H1 (cell line): Measurements from ENCODE around the gene HSPA5.

ENCODE experiments used
- BRCA1 ChIP-seq: IDR thresholded peaks from 2 replicates; pipeline ENCODE4 v1.6.1; 2012; ENCODE audit warnings: low read depth, low read length, improper control_type of control experiment
- CBX5 ChIP-seq: fragments of 300-800, 300-1000 bp; sonication (generic); IDR thresholded peaks from 2 replicates; pipeline ENCODE4 v1.7.1; 2016; ENCODE audit warnings: antibody characterized with exemption, low read length, low read depth
- HDAC2 ChIP-seq, 2 experiments: fragments of 300-600 bp in 1 of 2; sonication (generic) in 1 of 2; IDR thresholded peaks; 2 replicates each; pipeline ENCODE4 v1.6.1; 2011 to 2012; ENCODE audit warnings: low read depth in 2 of 2, low read length in 2 of 2, mild to moderate bottlenecking in 2 of 2, moderate library complexity in 2 of 2, borderline replicate concordance in 1 of 2, inconsistent platforms in 1 of 2
- JUND ChIP-seq: IDR thresholded peaks from 2 replicates; pipeline ENCODE4 v1.6.1; 2011; ENCODE audit warnings: mild to moderate bottlenecking, improper control_type of control experiment, low read length
- KDM5A ChIP-seq: fragments of 200-600 bp; IDR thresholded peaks from 2 replicates; pipeline ENCODE4 v1.7.1; 2012; ENCODE audit warnings: mild to moderate bottlenecking, low read length, inconsistent platforms, mixed read lengths
- POLR2A ChIP-seq, 2 experiments: IDR thresholded peaks; 1 replicate in 1 of 2; 2 replicates in 1 of 2; pipeline ENCODE4 v1.6.1; 2011; ENCODE audit warnings: low read depth in 2 of 2, low read length in 2 of 2, mild to moderate bottlenecking in 2 of 2; ENCODE audit errors: control extremely low read depth in 1 of 2
- SIX5 ChIP-seq: IDR thresholded peaks from 2 replicates; pipeline ENCODE4 v1.6.1; 2011; ENCODE audit warnings: mild to moderate bottlenecking, low read depth, low read length
- ZNF274 ChIP-seq: IDR thresholded peaks from 2 replicates; pipeline ENCODE4 v1.7.0; 2012; ENCODE audit warnings: low read length, borderline replicate concordance; ENCODE audit errors: extremely low read depth
- TF ChIP-seq, protein P1 (sequence below), 3 experiments: IDR thresholded peaks; 1 replicate in 2 of 3; 2 replicates in 1 of 3; pipeline versions ENCODE4 v1.5.1 to v1.6.1; 2011; ENCODE audit warnings: low read length in 3 of 3, mild to moderate bottlenecking in 3 of 3, inconsistent platforms in 2 of 3, low read depth in 1 of 3, moderate library complexity in 1 of 3; ENCODE audit not compliant: insufficient read depth in 1 of 3; ENCODE audit errors: control extremely low read depth in 1 of 3
- TF ChIP-seq, protein P2 (sequence below): IDR thresholded peaks from 2 replicates; pipeline ENCODE4 v1.6.1; 2012; ENCODE audit warnings: low read length, inconsistent platforms

DNA sequence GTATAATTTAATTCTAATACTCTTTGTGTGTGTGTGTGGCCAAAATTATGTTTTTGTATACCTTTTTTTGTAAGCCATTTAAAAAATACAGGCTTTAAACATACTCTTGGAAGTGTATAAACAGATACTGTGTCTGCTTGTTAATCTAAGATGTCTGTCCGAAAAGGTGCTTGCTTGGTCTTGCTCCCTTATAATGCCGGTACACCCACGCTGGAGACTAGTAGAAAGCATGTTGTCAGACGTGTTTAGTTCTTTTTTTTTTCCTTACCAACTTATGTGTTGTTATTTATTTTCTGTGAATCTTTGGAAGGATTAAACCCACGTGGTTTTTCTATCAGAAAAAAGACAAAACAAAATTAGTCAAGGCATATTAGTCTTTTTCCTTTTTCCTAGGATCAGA lies 29.9 kb upstream of the HSPA5 start:
- TF ChIP-seq, protein P1, sequence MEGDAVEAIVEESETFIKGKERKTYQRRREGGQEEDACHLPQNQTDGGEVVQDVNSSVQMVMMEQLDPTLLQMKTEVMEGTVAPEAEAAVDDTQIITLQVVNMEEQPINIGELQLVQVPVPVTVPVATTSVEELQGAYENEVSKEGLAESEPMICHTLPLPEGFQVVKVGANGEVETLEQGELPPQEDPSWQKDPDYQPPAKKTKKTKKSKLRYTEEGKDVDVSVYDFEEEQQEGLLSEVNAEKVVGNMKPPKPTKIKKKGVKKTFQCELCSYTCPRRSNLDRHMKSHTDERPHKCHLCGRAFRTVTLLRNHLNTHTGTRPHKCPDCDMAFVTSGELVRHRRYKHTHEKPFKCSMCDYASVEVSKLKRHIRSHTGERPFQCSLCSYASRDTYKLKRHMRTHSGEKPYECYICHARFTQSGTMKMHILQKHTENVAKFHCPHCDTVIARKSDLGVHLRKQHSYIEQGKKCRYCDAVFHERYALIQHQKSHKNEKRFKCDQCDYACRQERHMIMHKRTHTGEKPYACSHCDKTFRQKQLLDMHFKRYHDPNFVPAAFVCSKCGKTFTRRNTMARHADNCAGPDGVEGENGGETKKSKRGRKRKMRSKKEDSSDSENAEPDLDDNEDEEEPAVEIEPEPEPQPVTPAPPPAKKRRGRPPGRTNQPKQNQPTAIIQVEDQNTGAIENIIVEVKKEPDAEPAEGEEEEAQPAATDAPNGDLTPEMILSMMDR (IDR thresholded peaks at IDR 0.05; ENCODE audit: control extremely low read depth in 1 of 3, insufficient read depth in 1 of 3, low read depth in 1 of 3, low read length in 3 of 3), result no peak
- no peak for TF ChIP-seq JUND
- TF ChIP-seq ZNF274, result no peak
- TF ChIP-seq, protein P2, sequence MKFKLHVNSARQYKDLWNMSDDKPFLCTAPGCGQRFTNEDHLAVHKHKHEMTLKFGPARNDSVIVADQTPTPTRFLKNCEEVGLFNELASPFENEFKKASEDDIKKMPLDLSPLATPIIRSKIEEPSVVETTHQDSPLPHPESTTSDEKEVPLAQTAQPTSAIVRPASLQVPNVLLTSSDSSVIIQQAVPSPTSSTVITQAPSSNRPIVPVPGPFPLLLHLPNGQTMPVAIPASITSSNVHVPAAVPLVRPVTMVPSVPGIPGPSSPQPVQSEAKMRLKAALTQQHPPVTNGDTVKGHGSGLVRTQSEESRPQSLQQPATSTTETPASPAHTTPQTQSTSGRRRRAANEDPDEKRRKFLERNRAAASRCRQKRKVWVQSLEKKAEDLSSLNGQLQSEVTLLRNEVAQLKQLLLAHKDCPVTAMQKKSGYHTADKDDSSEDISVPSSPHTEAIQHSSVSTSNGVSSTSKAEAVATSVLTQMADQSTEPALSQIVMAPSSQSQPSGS, result no peak
- TF ChIP-seq KDM5A, result no peak
- TF ChIP-seq SIX5, result no peak
- no peak for TF ChIP-seq HDAC2 (IDR thresholded peaks at IDR 0.05; ENCODE audit: borderline replicate concordance in 1 of 2, low read depth in 2 of 2, low read length in 2 of 2)
- no peak for TF ChIP-seq CBX5
- no peak for TF ChIP-seq BRCA1
- no peak for TF ChIP-seq POLR2A (IDR thresholded peaks at IDR 0.05; ENCODE audit: control extremely low read depth in 1 of 2, low read depth in 2 of 2, low read length in 2 of 2)
